DND-41 (cell line): Measurements from ENCODE around the gene EIF2B4.

ENCODE experiments used
- CTCF ChIP-seq: IDR thresholded peaks from 2 replicates; pipeline ENCODE4 v1.5.1; 2012; ENCODE audit warnings: borderline replicate concordance, low read length, moderate library complexity, mild to moderate bottlenecking; ENCODE audit not compliant: poor library complexity, severe bottlenecking; ENCODE audit errors: extremely low read depth
- EZH2 ChIP-seq: IDR thresholded peaks from 3 replicates; pipeline ENCODE4 v1.6.1; 2012; ENCODE audit warnings: borderline replicate concordance, low read depth, mild to moderate bottlenecking, moderate library complexity, low read length, inconsistent platforms; ENCODE audit not compliant: severe bottlenecking

GRCh38 chr2:27369471-27370025, 590 bp downstream of the EIF2B4 start:
- no peak for TF ChIP-seq CTCF
- TF ChIP-seq EZH2, result no peak
